Measurements from ENCODE around the gene CCNY. TPM values are rescaled to one million over a fixed set of nuclear protein-coding genes. Genes with fewer than 3 reads are reported as not detected.

Gene CCNY
- total RNA-seq, 1 donor from 2014 or later = 27.2 TPM

- TF ChIP-seq, protein P1, sequence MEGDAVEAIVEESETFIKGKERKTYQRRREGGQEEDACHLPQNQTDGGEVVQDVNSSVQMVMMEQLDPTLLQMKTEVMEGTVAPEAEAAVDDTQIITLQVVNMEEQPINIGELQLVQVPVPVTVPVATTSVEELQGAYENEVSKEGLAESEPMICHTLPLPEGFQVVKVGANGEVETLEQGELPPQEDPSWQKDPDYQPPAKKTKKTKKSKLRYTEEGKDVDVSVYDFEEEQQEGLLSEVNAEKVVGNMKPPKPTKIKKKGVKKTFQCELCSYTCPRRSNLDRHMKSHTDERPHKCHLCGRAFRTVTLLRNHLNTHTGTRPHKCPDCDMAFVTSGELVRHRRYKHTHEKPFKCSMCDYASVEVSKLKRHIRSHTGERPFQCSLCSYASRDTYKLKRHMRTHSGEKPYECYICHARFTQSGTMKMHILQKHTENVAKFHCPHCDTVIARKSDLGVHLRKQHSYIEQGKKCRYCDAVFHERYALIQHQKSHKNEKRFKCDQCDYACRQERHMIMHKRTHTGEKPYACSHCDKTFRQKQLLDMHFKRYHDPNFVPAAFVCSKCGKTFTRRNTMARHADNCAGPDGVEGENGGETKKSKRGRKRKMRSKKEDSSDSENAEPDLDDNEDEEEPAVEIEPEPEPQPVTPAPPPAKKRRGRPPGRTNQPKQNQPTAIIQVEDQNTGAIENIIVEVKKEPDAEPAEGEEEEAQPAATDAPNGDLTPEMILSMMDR (conservative IDR thresholded peaks at IDR 0.05; ENCODE audit: low read depth, low read length) = no peak
- H3K4me3 ChIP-seq (ENCODE audit: low read depth, low read length) = no peak overlapping the region
- DNase-seq (ENCODE audit: low read depth) = no peak
Observed at GRCh38 chr10:35438718-35439571, 102.6 kb downstream of the CCNY start.

GRCh38 chr10:35440016-35440415, 103.7 kb downstream of the CCNY start:
- no peak overlapping the region for H3K4me3 ChIP-seq (ENCODE audit: low read depth, low read length)
- TF ChIP-seq, protein P1 (conservative IDR thresholded peaks at IDR 0.05; ENCODE audit: low read depth, low read length) = no peak
- no peak for DNase-seq (ENCODE audit: low read depth)

GRCh38 chr10:35442028-35442427, 105.7 kb downstream of the CCNY start:
- TF ChIP-seq, protein P1 (conservative IDR thresholded peaks at IDR 0.05; ENCODE audit: low read depth, low read length) = no peak
- H3K4me3 ChIP-seq (ENCODE audit: low read depth, low read length) = no peak overlapping the region
- no peak for DNase-seq (ENCODE audit: low read depth)

GRCh38 chr10:35442592-35442991, 106.3 kb downstream of the CCNY start:
- DNase-seq (ENCODE audit: low read depth) = no peak
- TF ChIP-seq, protein P1 (conservative IDR thresholded peaks at IDR 0.05; ENCODE audit: low read depth, low read length) = no peak
- no peak overlapping the region for H3K4me3 ChIP-seq (ENCODE audit: low read depth, low read length)

GRCh38 chr10:35443858-35444257, 107.5 kb downstream of the CCNY start:
- DNase-seq (ENCODE audit: low read depth) = no peak
- TF ChIP-seq, protein P1 (conservative IDR thresholded peaks at IDR 0.05; ENCODE audit: low read depth, low read length) = no peak
- no peak overlapping the region for H3K4me3 ChIP-seq (ENCODE audit: low read depth, low read length)

GRCh38 chr10:35445150-35445884, 109.0 kb downstream of the CCNY start:
- TF ChIP-seq, protein P1 (conservative IDR thresholded peaks at IDR 0.05; ENCODE audit: low read depth, low read length) = no peak
- no peak for DNase-seq (ENCODE audit: low read depth)
- no peak overlapping the region for H3K4me3 ChIP-seq (ENCODE audit: low read depth, low read length)

Data from epithelial cell of proximal tubule (primary cell).